Fibroblast of skin of scalp (primary cell): ENCODE data around the gene SLC20A1.

ENCODE experiments used
- DNase-seq: peaks from one replicate; pipeline ENCODE4 v3.0.0-alpha.2; 2013

The SLC20A1 gene

DNA sequence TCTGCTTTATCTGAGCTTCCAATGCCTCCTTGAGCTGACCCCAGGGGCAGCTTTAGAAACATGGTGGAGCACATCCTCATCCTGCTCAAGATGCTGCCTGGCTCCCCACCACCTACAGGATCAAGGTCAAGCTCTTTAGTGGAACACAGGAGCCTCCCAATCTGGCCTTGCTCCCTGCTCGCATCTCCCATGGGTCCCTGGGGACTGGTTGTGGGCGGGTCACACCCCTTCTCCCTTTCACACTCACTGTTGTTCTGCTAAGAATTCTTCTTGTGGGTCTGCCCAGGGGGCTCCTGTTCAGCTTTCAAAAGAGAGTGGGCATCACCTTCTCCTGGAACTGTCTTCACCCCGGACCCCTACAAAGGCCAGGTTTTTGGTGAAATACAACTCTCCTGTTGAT lies 66.7 kb downstream of the SLC20A1 start:
- DNase-seq, result no peak

DNA sequence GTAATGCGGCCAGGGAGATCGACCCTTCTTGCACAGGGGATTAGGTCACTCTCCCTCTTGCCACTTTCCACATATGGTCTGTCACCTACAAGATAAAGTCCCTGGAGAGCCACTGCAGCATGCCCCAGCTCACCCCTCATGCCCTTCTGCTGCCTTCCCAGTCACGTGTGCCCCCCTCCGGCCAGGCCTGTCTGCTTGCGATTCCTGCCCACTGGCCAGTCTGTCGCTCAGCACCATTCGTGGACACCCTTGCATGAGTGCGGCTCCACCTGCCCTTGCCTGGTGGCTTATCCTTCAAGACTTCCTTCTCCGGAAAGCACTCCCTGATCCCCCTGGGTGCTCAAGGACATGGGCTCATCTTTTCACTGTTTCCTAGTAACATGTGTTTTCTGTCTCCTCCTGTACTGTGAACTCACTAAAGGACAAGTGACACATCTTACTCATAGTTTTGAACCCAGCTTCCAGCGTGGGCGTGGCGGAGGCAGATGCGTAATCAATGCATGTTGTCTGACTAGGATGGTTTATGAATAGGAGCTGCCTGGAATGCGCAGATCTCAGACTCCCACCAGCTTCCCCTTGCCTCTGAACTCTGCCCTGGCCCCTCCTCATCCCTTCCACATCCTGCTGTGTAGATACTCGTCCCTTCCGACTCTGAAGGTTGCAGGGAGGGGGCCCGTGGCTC lies 67.3 kb downstream of the SLC20A1 start:
- DNase-seq, result no peak
